OCI-M2 (cell line): ENCODE measurements around the gene DLGAP1.

Source experiments
- DNase-seq: peaks from one replicate; lab custom pipeline; 2025; ENCODE audit not compliant: unreplicated experiment; lab: John Stamatoyannopoulos, UW

DLGAP1 gene

GRCh38 chr18:3447068-3447894, 1007.8 kb downstream of the DLGAP1 start:
- DNase-seq, result no peak
